HepG2 (cell line): Measurements from ENCODE around the gene TMX4. TPM values are rescaled to one million over a fixed set of nuclear protein-coding genes. Genes with fewer than 3 reads are reported as not detected.

Experiments used
- AGO2 ChIP-seq: fragments of 200-400 bp; formaldehyde crosslinking; optimal IDR thresholded peaks from 2 replicates; pipeline ENCODE3; 2017; ENCODE audit warnings: mild to moderate bottlenecking, low read depth, low read length, moderate library complexity
- CENPBD1 ChIP-seq: sonication (generic); formaldehyde crosslinking; IDR thresholded peaks from 2 replicates; pipeline ENCODE4 v1.8.0; 2022; ENCODE audit warnings: missing genetic modification reagents, low read depth, mild to moderate bottlenecking, borderline replicate concordance
- NR0B2 ChIP-seq: sonication (generic); formaldehyde crosslinking; IDR thresholded peaks from 2 replicates; pipeline ENCODE4 v1.4.0; 2020; ENCODE audit warnings: mild to moderate bottlenecking, missing genetic modification reagents
- THAP9 ChIP-seq: sonication (generic); formaldehyde crosslinking; IDR thresholded peaks from 2 replicates; pipeline ENCODE4; 2020; ENCODE audit warnings: missing genetic modification reagents, mild to moderate bottlenecking, borderline replicate concordance
- XBP1 ChIP-seq: sonication (generic); formaldehyde crosslinking; IDR thresholded peaks from 2 replicates; pipeline ENCODE4 v1.5.0; 2020; ENCODE audit warnings: missing genetic modification reagents
- ZHX1 ChIP-seq: sonication (generic); formaldehyde crosslinking; IDR thresholded peaks from 2 replicates; pipeline ENCODE4 v1.8.1; 2022; ENCODE audit warnings: low read depth, mild to moderate bottlenecking, missing genetic modification reagents
- polyA plus RNA-seq, 8 experiments: library from polyadenylated mRNA; depleted of rRNA in 3 of 8; stranded (reverse) in 7 of 8; unstranded in 1 of 8; fragments of >200 nt; fragmentation: Illumina TruSeq in 4 of 8; extraction: Trizol in 4 of 8; gene quantifications; 2 replicates each; pipeline versions ENCODE4 v1.2.1 to v1.2.3, GENCODE V29; 2011 to 2016; ENCODE audit warnings: low read depth in 4 of 8, missing spikeins in 1 of 8, mixed read lengths in 1 of 8; ENCODE audit not compliant: insufficient read depth in 1 of 8
- total RNA-seq, 5 experiments: library from RNA; depleted of rRNA; stranded (reverse); fragments of >200 nt; fragmentation: Illumina TruSeq; extraction: Trizol; gene quantifications; 2 replicates each; pipeline ENCODE4 v1.2.3, GENCODE V29; 2016; ENCODE audit warnings: low read depth in 1 of 5

The TMX4 gene
- total and polyA plus RNA-seq, 2 of the 13 experiments (the other 11 are each of a cell fraction or from before 2014, with no cell fraction given), result 7.6 to 21.4 TPM

GRCh38 chr20:8019246-8019997, at the start of gene TMX4 (continued):
- TF ChIP-seq ZHX1 (peak; percentile 77), THAP9 (CRISPR knock-in tag) (peak; percentile 85; the same call in 1 of the 2 replicates), CENPBD1 (no peak), NR0B2 (peak; percentile 94), XBP1 (CRISPR knock-in tag) (peak; percentile 63; the same call in 1 of the 2 replicates), AGO2 (peak; percentile 97)
